Calu3 (cell line): ENCODE data around the gene TGFA. TPM values are rescaled to one million over a fixed set of nuclear protein-coding genes. Genes with fewer than 3 reads are reported as not detected.

Source experiments
- BruUV-seq: library from RNA; stranded (reverse); fragments of 400-500 nt; replicated peaks from 2 replicates; lab custom pipeline; 2021; lab: Mats Ljungman, UMichigan
- CTCF ChIA-PET: fragments of 300-600 bp; sonication (Branson Sonifier 250); formaldehyde crosslinking; loops from one replicate; lab custom pipeline; 2022; ENCODE audit warnings: antibody characterized with exemption; lab: Charles Lee
- DNase-seq: peaks from one replicate; pipeline ENCODE4 v3.0.0; 2022
- H3K27ac Mint-ChIP-seq: one replicate; pipeline ENCODE4 v1.8.0; 2022; ENCODE audit warnings: mixed read lengths; ENCODE audit not compliant: unreplicated experiment
- H3K27me3 Mint-ChIP-seq: one replicate; pipeline ENCODE4 v1.8.0; 2022; ENCODE audit warnings: mixed read lengths; ENCODE audit not compliant: unreplicated experiment
- H3K36me3 Mint-ChIP-seq: one replicate; pipeline ENCODE4 v1.8.0; 2022; ENCODE audit warnings: mild to moderate bottlenecking, moderate library complexity, mixed read lengths; ENCODE audit not compliant: insufficient read depth, unreplicated experiment
- H3K4me1 Mint-ChIP-seq: one replicate; pipeline ENCODE4 v1.8.0; 2022; ENCODE audit warnings: mild to moderate bottlenecking, low read depth, mixed read lengths; ENCODE audit not compliant: unreplicated experiment
- H3K4me3 Mint-ChIP-seq: one replicate; pipeline ENCODE4 v1.8.0; 2022; ENCODE audit warnings: mild to moderate bottlenecking, low read depth, moderate library complexity, mixed read lengths; ENCODE audit not compliant: unreplicated experiment
- H3K9me3 Mint-ChIP-seq: one replicate; pipeline ENCODE4 v1.8.0; 2022; ENCODE audit warnings: low read depth, mixed read lengths; ENCODE audit not compliant: unreplicated experiment
- intact Hi-C: fragments of 100-400 bp; cut with micrococcal nuclease; formaldehyde crosslinking; loops from one replicate; pipeline ENCODE4 v1.10.0; 2022; ENCODE audit not compliant: unreplicated experiment
- total RNA-seq: library from RNA; stranded (reverse); gene quantifications from 2 replicates; pipeline ENCODE4 v1.2.3, GENCODE V29; 2022
- TF ChIP-seq, protein P1 (sequence below): fragments of 200-600 bp; IDR thresholded peaks from one replicate; pipeline ENCODE4 v1.8.0; 2022; ENCODE audit warnings: antibody characterized with exemption; ENCODE audit not compliant: unreplicated experiment

Gene TGFA
- total RNA-seq, 1 experiment from 2014 or later = 80.0 TPM

DNA sequence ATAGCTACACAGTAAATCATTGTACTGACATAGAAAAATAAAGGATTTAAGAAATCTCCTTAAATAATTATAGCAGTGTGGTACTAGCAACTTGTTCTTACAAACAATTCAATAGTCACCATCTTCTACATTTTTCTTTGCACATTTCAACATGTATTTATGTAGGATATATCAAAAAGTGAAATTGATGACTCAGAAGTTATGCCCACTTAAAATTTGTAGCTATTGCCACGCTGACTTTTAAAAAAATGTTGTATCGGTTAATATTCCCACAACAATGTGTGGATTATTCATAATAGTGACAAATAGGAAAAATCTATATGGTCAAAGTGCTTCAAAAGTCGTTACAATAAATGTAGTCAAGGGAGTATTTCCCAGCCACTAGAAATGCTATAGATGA is 6.7 kb downstream of the TGFA start:
- CTCF ChIA-PET = interaction anchor here (0.6 kb wide), 1 partner anchor 14 kb away, joined by 9 read pairs; no protein-coding TSS in a partner anchor
- H3K9me3 Mint-ChIP-seq = no peaks in the 10 kb centered on the region
- peaks cover 14% of the 10 kb centered on the region for H3K36me3 Mint-ChIP-seq
- DNase-seq = no peak
- TF ChIP-seq, protein P1, sequence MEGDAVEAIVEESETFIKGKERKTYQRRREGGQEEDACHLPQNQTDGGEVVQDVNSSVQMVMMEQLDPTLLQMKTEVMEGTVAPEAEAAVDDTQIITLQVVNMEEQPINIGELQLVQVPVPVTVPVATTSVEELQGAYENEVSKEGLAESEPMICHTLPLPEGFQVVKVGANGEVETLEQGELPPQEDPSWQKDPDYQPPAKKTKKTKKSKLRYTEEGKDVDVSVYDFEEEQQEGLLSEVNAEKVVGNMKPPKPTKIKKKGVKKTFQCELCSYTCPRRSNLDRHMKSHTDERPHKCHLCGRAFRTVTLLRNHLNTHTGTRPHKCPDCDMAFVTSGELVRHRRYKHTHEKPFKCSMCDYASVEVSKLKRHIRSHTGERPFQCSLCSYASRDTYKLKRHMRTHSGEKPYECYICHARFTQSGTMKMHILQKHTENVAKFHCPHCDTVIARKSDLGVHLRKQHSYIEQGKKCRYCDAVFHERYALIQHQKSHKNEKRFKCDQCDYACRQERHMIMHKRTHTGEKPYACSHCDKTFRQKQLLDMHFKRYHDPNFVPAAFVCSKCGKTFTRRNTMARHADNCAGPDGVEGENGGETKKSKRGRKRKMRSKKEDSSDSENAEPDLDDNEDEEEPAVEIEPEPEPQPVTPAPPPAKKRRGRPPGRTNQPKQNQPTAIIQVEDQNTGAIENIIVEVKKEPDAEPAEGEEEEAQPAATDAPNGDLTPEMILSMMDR = no peak
- peaks cover 46% of the 10 kb centered on the region for H3K4me1 Mint-ChIP-seq
- intact Hi-C loops = no loop called here
- H3K27ac Mint-ChIP-seq = no peak overlapping the region
- H3K4me3 Mint-ChIP-seq = no peak overlapping the region
- no peaks in the 10 kb centered on the region for H3K27me3 Mint-ChIP-seq
- BruUV-seq = no TSS peak

- intact Hi-C loops = no loop called here
- Mint-ChIP-seq H3K9me3 (no peaks in the 10 kb centered on the region), H3K4me3 (no peak overlapping the region), H3K4me1 (peaks cover 51% of the 10 kb centered on the region), H3K27me3 (no peaks in the 10 kb centered on the region), H3K27ac (no peak overlapping the region), H3K36me3 (peaks cover 9% of the 10 kb centered on the region)
- CTCF ChIA-PET = no interaction called here
- TF ChIP-seq, protein P1 = no peak
- BruUV-seq = no TSS peak
- DNase-seq = no peak
Measured at GRCh38 chr2:70546376-70546775, 7.2 kb downstream of the TGFA start.

- H3K36me3 Mint-ChIP-seq = no peaks in the 10 kb centered on the region
- peaks cover 36% of the 10 kb centered on the region for H3K4me1 Mint-ChIP-seq
- H3K27me3 Mint-ChIP-seq = no peaks in the 10 kb centered on the region
- H3K9me3 Mint-ChIP-seq = peaks cover 3% of the 10 kb centered on the region
- no peak overlapping the region for H3K27ac Mint-ChIP-seq
- no peak for DNase-seq
- intact Hi-C loops = no loop called here
- CTCF ChIA-PET = interaction anchor here (0.7 to 1.3 kb wide), 3 partner anchors 9 to 27 kb away, joined by 3 read pairs; no protein-coding TSS in a partner anchor
- BruUV-seq = no TSS peak
- H3K4me3 Mint-ChIP-seq = no peak overlapping the region
- TF ChIP-seq, protein P1 = no peak
Measured at GRCh38 chr2:70541481-70542020, 12.1 kb downstream of the TGFA start.

DNA sequence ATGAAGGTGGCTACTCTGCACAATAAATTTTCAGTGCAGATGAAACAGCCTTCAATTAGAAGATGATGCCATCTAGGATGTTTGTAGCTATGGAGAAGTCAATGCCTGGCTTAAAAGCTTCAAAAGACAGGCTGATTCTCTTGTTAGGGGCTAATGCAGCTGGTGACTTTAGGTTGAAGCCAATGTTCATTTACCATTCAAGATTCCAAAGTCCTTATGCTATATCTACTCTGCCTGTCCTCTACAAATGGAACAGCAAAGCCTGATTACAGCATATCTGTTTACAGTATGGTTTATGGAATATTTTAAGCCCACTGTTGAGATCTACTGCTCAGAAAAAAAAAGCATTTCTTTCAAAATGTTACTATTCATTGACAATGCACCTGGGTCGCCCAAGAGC is 15.8 kb downstream of the TGFA start:
- Mint-ChIP-seq H3K4me3 (no peak overlapping the region), H3K4me1 (peaks cover 57% of the 10 kb centered on the region), H3K27ac (no peak overlapping the region), H3K36me3 (no peaks in the 10 kb centered on the region), H3K27me3 (no peaks in the 10 kb centered on the region), H3K9me3 (peaks cover 9% of the 10 kb centered on the region)
- TF ChIP-seq, protein P1 = no peak
- CTCF ChIA-PET = interaction anchor here (1.6 kb wide), 1 partner anchor 9 kb away, joined by 3 read pairs; no protein-coding TSS in a partner anchor
- DNase-seq = no peak
- no TSS peak for BruUV-seq
- intact Hi-C loops = no loop called here
